Astrocyte (in vitro differentiated cells and primary cell): Measurements from ENCODE around the gene RNF2.

ENCODE experiments used
- CTCF ChIP-seq: IDR thresholded peaks from 2 replicates; pipeline ENCODE4 v1.5.1; 2011; ENCODE audit warnings: low read depth, mild to moderate bottlenecking, inconsistent platforms, low read length, moderate library complexity; ENCODE audit not compliant: insufficient read depth
- EZH2 ChIP-seq: IDR thresholded peaks from 2 replicates; pipeline ENCODE4 v1.6.1; 2012; ENCODE audit warnings: mild to moderate bottlenecking, low read length, inconsistent platforms; ENCODE audit not compliant: insufficient read depth

- no peak for TF ChIP-seq EZH2
- TF ChIP-seq CTCF = no peak
These were observed 9.2 kb downstream of the RNF2 start for GRCh38 chr1:185054365-185055060.
